T follicular helper cell (primary cell): ENCODE measurements around the gene ZSCAN30.

Source experiments
- DNase-seq: peaks from one replicate; pipeline ENCODE4 v3.0.0-alpha.2; 2020; ENCODE audit warnings: low read depth

The ZSCAN30 gene

GRCh38 chr18:35278969-35279368 is 11.1 kb downstream of the ZSCAN30 start:
- no peak for DNase-seq

GRCh38 chr18:35278085-35278484 is 11.9 kb downstream of the ZSCAN30 start:
- no peak for DNase-seq

- no peak for DNase-seq
Measured at GRCh38 chr18:35277633-35278032, 12.4 kb downstream of the ZSCAN30 start.

- DNase-seq, result no peak
Measured at GRCh38 chr18:35276267-35276666, 13.8 kb downstream of the ZSCAN30 start.

GRCh38 chr18:35271656-35272055 is 18.4 kb downstream of the ZSCAN30 start:
- DNase-seq, result no peak

GRCh38 chr18:35268821-35269220 is 21.2 kb downstream of the ZSCAN30 start:
- no peak for DNase-seq

- no peak for DNase-seq
Measured at GRCh38 chr18:35267809-35268208, 22.2 kb downstream of the ZSCAN30 start.

GRCh38 chr18:35267161-35267651 is 22.8 kb downstream of the ZSCAN30 start:
- DNase-seq, result peak; percentile 45

- no peak for DNase-seq
Measured at GRCh38 chr18:35264409-35264808, 25.6 kb downstream of the ZSCAN30 start.

GRCh38 chr18:35256947-35257346 is 33.1 kb downstream of the ZSCAN30 start:
- no peak for DNase-seq

- no peak for DNase-seq
Measured at GRCh38 chr18:35253655-35254287, 36.3 kb downstream of the ZSCAN30 start.

- no peak for DNase-seq
Measured at GRCh38 chr18:35252466-35252865, 37.6 kb downstream of the ZSCAN30 start.

- no peak for DNase-seq
Measured at GRCh38 chr18:35248429-35248828, 41.6 kb downstream of the ZSCAN30 start.

- DNase-seq, result no peak
Measured at GRCh38 chr18:35247412-35248249, 42.4 kb downstream of the ZSCAN30 start.

- no peak for DNase-seq
Measured at GRCh38 chr18:35246831-35247230, 43.2 kb downstream of the ZSCAN30 start.

- DNase-seq, result no peak
Measured at GRCh38 chr18:35245719-35246317, 44.2 kb downstream of the ZSCAN30 start.

- DNase-seq, result no peak
Measured at GRCh38 chr18:35244671-35245070, 45.4 kb downstream of the ZSCAN30 start.

- DNase-seq, result no peak
Measured at GRCh38 chr18:35242426-35242825, 47.6 kb downstream of the ZSCAN30 start.

GRCh38 chr18:35241448-35241804 is 48.6 kb downstream of the ZSCAN30 start:
- no peak for DNase-seq

GRCh38 chr18:35240664-35241447 is 49.2 kb downstream of the ZSCAN30 start, which contains the start of gene ZNF397:
Gene ZNF397 (plus strand): TSS chr18:35241034. CDS start chr18:35242471, 1,437 bp downstream.
- DNase-seq, result peak; percentile 91

- DNase-seq, result no peak
Measured at GRCh38 chr18:35239314-35239713, 50.7 kb downstream of the ZSCAN30 start.
